Mesothelial cell of epicardium (in vitro differentiated cells): ENCODE data around the gene CDKAL1. TPM values are rescaled to one million over a fixed set of nuclear protein-coding genes. Genes with fewer than 3 reads are reported as not detected.
"Not testable (repeated sequence)": the region's sequence is repeated elsewhere in the genome, so short reads cannot be mapped to it uniquely, and the experiment has no call there.

Source experiments
- DNase-seq, 2 experiments: peaks; one replicate each; pipeline ENCODE4 v3.0.0; 2021; ENCODE audit warnings: low spot score in 2 of 2; ENCODE audit not compliant: unreplicated experiment in 2 of 2
- H3K27ac Mint-ChIP-seq: 2 replicates; pipeline ENCODE4 v1.8.0; 2021; ENCODE audit warnings: mixed read lengths
- H3K27me3 Mint-ChIP-seq: 2 replicates; pipeline ENCODE4 v1.8.0; 2021; ENCODE audit warnings: low read depth, mixed read lengths
- H3K36me3 Mint-ChIP-seq: 2 replicates; pipeline ENCODE4 v1.8.0; 2021; ENCODE audit warnings: mixed read lengths
- H3K4me1 Mint-ChIP-seq: 2 replicates; pipeline ENCODE4 v1.8.0; 2021; ENCODE audit warnings: mixed read lengths
- H3K4me3 Mint-ChIP-seq: 2 replicates; pipeline ENCODE4 v1.8.0; 2021; ENCODE audit warnings: mild to moderate bottlenecking, moderate library complexity, mixed read lengths
- H3K9me3 Mint-ChIP-seq: 2 replicates; pipeline ENCODE4 v1.8.0; 2021; ENCODE audit warnings: mixed read lengths
- CTCF ChIP-seq: fragments of 200-600 bp; sonication (generic); IDR thresholded peaks from one replicate; pipeline ENCODE4 v1.5.0; 2021; ENCODE audit warnings: antibody characterized with exemption; ENCODE audit not compliant: unreplicated experiment
- total RNA-seq: library from RNA; stranded (reverse); gene quantifications from 3 replicates; pipeline ENCODE4 v1.2.1, GENCODE V29; 2021

CDKAL1 gene
- total RNA-seq, 1 donor from 2014 or later: 22.6 TPM

GRCh38 chr6:21241231-21242130 lies 707.2 kb downstream of the CDKAL1 start:
- Mint-ChIP-seq H3K36me3 (peaks cover 26% of the 10 kb centered on the region), H3K27me3 (no peaks in the 10 kb centered on the region), H3K4me3 (no peak overlapping the region), H3K9me3 (peaks cover 21% of the 10 kb centered on the region), H3K27ac (peak overlapping the region; percentile 31), H3K4me1 (peaks cover 28% of the 10 kb centered on the region)
- no peak for DNase-seq
- no peak for TF ChIP-seq CTCF

GRCh38 chr6:21244897-21245470 lies 710.7 kb downstream of the CDKAL1 start:
- Mint-ChIP-seq H3K36me3 (peaks cover 2% of the 10 kb centered on the region), H3K27me3 (no peaks in the 10 kb centered on the region), H3K27ac (peak overlapping the region; percentile 74), H3K9me3 (peaks cover 12% of the 10 kb centered on the region), H3K4me3 (no peak overlapping the region), H3K4me1 (peaks cover 22% of the 10 kb centered on the region)
- TF ChIP-seq CTCF: no peak
- no peak for DNase-seq

GRCh38 chr6:21245488-21245887 lies 711.2 kb downstream of the CDKAL1 start:
- peaks cover 22% of the 10 kb centered on the region for H3K4me1 Mint-ChIP-seq

GRCh38 chr6:21246075-21246474 lies 711.8 kb downstream of the CDKAL1 start:
- TF ChIP-seq CTCF: no peak
- DNase-seq: no peak
- Mint-ChIP-seq H3K9me3 (peaks cover 14% of the 10 kb centered on the region), H3K27me3 (no peaks in the 10 kb centered on the region), H3K36me3 (peaks cover 2% of the 10 kb centered on the region), H3K27ac (peak overlapping the region; percentile 71), H3K4me1 (peaks cover 22% of the 10 kb centered on the region), H3K4me3 (no peak overlapping the region)

More at GRCh38 chr6:21245488-21245887, 711.2 kb downstream of the CDKAL1 start:
- TF ChIP-seq CTCF: no peak
- peaks cover 2% of the 10 kb centered on the region for H3K36me3 Mint-ChIP-seq
- no peaks in the 10 kb centered on the region for H3K27me3 Mint-ChIP-seq
- DNase-seq: no peak
- peaks cover 10% of the 10 kb centered on the region for H3K9me3 Mint-ChIP-seq
- H3K27ac Mint-ChIP-seq: peak overlapping the region; percentile 71
- no peak overlapping the region for H3K4me3 Mint-ChIP-seq

GRCh38 chr6:21254460-21254859 lies 720.2 kb downstream of the CDKAL1 start:
- H3K4me1 Mint-ChIP-seq: not testable (repeated sequence)

GRCh38 chr6:21256197-21256596 lies 721.9 kb downstream of the CDKAL1 start:
- Mint-ChIP-seq H3K27me3 (no peaks in the 10 kb centered on the region), H3K4me3 (no peak overlapping the region), H3K9me3 (peaks cover 30% of the 10 kb centered on the region), H3K4me1 (peaks cover 6% of the 10 kb centered on the region), H3K36me3 (peaks cover 12% of the 10 kb centered on the region), H3K27ac (no peak overlapping the region)
- TF ChIP-seq CTCF: no peak
- DNase-seq: no peak

More at GRCh38 chr6:21254460-21254859, 720.2 kb downstream of the CDKAL1 start:
- H3K27me3 Mint-ChIP-seq, H3K4me3 Mint-ChIP-seq, DNase-seq, H3K27ac Mint-ChIP-seq: not testable (repeated sequence)
- Mint-ChIP-seq H3K36me3 (peaks cover 12% of the 10 kb centered on the region), H3K9me3 (peaks cover 39% of the 10 kb centered on the region)
